GM18508 (cell line): ENCODE data around the gene HBG1.
"Not testable (repeated sequence)": the region's sequence is repeated elsewhere in the genome, so short reads cannot be mapped to it uniquely, and the experiment has no call there.

Experiments used
- ATAC-seq: cut with Tn5 transposase; IDR thresholded peaks from one replicate; pipeline ENCODE4 v1.9.1; 2021; ENCODE audit warnings: moderate number of reproducible peaks; ENCODE audit not compliant: insufficient read depth, unreplicated experiment

Gene HBG1

DNA sequence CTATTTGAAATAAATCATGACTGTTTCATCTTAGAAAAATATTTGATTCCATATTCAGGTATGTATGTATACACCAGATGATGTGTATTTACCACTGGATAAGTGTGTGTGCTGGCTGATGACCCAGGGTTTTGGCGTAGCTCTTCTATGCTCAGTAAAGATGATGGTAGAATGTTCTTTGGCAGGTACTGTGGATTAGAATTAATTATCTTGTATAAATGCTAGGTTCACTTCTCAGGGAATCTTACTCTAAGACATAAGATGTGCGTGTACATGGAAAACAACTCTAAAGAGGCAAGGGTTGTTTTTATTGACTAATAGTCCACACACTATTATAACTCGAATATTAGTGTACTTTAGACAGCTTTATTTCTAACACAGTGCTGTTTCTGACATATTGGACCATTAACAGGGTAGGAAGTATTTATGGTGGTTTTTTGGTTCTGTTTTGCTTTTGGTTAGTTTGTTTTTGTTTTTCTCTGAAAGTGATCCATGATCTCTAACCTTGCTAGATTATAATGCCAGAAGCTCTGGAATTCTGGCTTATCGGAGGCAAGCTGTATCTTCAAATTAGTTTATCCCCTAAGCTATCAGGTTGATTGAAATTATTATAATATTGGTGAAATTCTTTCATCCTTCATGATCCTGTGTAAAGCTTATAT is 1.0 kb upstream of the HBG1 start:
- ATAC-seq = no peak

DNA sequence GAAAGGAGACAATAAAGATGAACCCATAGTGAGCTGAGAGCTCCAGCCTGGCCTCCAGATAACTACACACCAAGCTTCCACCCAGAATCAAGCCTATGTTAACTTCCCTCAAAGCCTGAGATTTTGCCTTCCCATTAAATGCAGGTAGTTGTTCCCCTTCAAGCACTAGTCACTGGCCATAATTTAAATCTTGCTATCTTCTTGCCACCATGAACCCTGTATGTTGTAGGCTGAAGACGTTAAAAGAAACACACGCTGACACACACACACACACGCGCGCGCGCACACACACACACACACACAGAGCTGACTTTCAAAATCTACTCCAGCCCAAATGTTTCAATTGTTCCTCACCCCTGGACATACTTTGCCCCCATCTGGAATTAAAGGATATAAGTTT is 1.2 kb downstream of the HBG1 start:
- not testable (repeated sequence) for ATAC-seq

DNA sequence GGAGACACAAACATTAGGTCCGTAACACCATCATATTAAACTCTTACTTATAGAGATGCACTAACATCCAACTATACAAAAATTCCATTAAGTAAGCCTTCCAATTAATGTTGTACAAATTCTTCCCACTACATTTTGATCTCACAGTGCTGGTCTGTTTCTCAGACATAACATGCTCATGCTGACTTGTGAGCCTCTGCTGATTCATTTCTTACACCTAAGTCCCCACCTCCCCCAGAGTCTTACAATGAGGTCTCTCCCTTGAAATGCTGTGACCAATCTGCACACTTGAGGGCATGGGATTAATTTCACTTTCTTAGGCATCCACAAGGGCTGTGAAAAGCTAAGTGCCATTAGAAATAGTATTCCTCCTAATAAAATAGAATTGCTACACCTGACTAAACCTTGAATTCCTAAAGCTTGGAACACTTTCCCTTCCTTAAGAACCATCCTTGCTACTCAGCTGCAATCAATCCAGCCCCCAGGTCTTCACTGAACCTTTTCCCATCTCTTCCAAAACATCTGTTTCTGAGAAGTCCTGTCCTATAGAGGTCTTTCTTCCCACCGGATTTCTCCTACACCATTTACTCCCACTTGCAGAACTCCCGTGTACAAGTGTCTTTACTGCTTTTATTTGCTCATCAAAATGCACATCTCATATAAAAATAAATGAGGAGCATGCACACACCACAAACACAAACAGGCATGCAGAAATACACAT is 2.0 kb downstream of the HBG1 start:
- no peak for ATAC-seq

DNA sequence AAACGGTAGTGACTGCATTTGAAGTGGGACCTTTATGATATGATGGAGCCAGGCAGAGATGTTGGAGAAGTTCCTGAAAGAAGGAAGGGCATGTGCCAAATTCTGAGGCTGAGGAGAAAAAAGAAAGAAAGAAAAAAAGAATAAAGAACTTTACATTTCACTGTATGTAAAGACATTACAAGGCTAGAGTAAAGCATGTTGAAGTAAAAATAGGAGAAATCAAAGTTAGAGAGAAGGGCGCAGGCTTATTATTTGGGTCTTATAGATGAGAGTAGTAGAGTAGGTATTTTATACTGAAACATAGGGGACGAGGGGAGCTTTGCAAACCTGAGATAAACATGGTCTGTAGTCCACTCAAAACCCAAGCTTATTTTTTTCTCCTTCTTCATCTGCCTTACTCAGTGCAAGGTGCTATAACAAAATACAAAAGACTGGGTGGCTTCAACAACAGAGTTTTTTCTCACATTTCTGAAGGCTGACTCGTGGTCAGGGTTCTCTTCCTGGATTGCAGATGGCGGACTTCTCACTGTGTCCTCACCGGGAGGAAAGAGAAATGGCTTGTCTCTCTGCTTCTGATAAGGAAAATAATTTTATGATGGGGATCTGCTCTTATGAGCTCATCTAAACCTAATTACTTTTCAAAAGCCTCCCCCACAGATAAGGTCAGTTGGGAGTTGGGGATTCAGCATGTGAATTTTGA is 2.7 kb downstream of the HBG1 start:
- no peak for ATAC-seq

DNA sequence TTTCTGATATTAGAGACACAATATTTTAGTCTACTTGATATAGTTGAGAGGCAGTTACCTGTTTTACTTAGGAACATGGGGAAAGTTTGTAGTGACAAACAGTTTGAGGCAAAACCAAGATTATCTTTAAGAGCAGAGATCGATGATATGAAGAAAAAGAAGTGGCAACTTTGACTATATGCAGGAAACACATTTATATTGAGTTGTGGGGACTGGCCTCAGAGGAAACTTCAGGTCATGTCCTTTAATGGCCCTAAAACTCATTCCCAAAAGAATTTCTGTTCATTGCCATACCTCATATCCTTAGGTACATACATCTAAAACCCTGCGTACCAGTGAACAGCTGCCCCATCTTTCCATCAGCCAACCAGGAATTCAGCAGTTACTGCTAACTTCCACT is 4.5 kb downstream of the HBG1 start:
- no peak for ATAC-seq

DNA sequence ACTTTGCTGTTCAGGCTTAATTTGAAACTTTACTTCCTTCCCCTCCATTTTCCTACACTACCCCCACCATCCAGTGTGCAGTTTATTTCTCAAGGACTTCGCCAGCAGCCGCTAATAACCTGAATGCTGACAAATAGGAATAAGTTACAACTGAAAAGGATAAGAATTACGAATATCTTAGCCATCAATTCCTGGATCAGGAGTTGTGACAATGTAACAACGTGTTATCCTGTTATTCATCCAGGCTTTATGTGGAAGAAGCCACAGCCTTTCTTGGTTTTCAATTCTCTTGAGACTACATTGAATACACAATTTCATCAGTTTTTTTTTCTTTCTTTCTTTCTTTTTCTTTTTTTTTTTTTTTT is 5.9 kb downstream of the HBG1 start:
- ATAC-seq = no peak

DNA sequence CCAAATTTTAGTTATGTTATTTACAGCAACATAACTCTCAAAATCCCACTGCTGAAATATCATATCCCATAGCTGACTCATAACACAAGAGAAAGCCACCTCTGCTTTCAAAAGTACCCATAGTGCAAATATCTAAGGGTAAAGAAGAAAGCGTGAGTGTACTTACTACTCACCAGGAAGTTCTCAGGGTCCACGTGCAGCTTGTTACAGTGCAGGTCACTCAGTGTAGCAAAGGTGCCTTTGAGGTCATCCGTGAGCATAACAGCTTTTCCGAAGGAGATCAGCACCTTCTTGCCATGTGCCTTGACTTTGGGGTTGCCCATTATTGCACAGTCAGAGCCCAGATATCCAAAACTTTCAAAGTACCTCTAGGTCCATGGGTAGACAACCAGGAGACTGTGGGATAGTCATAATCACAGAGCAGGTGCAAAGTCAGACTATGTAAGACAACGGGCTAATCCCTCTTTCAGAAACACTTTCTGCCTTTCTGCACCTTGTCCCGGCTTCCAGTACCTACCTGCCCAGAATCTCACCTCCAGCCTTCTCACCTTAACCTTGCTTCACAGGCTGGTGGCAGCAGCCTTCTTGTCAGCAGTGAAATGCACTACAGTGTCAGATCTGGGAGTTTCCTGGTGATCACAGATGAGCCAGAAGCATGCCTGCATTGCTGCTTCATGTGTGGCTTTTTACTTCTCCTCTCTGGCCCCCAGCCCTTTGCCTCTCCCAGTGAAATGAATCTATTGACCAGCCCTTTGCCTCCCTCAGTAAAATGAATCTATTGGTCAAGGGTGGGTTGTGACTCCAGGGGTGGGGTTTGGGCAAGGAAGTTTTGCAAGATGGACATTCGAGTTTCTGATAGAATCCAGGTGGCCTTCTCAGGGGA is 6.5 kb downstream of the HBG1 start:
- ATAC-seq = no peak

DNA sequence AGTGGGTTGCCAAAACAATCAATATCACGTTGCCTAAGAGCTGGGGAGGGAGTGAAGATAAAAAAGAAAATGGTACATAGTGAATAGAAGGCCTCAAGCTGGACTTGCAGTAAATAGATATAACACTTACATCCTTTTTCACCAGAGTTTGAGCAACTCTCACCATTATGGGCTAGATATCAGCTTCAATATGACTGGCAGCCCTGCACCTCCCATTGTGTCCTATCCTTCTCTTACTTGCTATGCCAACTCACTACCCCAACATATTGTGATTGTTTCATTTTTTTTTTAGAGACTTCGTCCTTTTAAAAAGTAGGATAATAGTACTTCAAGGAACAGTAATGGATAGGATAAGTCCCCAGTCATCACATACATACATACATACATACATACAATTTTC is 7.4 kb downstream of the HBG1 start:
- no peak for ATAC-seq

DNA sequence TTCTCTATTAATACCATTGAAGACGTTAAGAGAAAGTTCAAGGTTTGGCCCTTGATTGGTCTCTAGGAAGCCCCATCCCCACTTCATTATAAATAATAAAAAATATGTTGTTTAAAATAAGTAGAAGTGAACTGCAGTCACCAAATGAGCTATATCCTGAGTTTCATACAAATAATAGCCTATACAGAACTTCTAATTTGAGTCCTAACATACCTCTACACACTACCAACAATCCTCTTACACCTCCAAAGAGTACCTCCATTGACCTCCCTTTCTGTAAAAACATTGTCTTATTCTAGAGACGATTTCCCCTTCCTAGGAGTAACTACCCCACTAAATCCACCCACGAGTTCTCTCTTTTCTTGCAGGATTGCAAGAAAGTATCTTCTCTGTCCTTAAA is 8.2 kb downstream of the HBG1 start:
- no peak for ATAC-seq

DNA sequence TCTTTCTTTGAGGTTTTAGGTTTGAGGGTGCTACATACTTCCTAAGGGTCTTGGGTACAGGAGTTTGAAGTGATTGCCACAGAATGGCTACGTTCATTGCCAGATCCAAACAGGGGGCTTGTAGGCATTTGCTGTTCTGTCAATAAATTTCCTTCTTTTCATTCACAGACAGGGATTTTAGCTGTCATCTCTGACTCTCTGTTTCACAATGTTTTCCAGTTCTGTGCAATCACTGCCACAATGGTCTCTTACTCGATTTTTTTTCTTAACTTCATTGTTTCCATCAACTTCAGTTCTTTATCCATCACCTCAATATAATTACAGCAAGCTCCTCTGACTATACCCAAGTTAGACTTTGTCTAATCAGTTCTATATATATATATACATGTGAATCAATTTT is 9.2 kb downstream of the HBG1 start:
- no peak for ATAC-seq

DNA sequence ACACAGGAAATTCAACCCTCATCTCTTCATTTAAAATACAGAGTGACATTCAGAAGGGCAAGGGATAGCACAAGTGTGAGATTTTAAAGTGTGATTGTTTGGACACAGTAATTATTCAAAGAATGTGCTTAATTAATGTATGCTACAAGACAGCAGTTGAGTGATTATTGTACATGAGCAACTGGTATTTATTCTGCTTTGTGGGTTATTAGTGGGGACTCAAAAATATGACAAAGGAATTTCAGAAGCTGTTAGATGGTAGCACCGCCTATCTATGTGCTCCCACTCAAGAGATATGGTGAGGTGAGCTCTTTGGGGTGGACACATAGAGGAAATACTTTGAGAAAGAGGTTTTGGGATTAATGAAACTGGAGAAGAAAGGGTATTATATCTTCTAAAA is 9.6 kb downstream of the HBG1 start:
- no peak for ATAC-seq

DNA sequence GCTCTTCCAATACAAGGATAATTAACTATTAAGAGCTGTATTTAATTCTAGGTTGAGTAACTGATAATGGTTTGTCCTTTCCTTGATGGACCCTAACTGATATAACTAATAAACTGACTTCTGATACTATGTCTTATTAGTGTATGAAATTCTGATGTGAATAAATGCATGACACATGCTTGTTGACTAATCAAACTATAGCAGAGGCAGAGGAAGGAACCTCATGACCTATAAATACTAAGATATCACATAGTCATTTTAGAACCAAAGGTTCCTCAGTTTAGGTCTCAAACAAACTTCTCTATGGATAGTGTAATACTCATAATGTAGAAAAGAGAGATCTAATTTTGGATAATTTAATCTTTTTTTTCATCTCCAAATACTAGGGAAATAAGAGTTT is 10.6 kb downstream of the HBG1 start:
- ATAC-seq = no peak

DNA sequence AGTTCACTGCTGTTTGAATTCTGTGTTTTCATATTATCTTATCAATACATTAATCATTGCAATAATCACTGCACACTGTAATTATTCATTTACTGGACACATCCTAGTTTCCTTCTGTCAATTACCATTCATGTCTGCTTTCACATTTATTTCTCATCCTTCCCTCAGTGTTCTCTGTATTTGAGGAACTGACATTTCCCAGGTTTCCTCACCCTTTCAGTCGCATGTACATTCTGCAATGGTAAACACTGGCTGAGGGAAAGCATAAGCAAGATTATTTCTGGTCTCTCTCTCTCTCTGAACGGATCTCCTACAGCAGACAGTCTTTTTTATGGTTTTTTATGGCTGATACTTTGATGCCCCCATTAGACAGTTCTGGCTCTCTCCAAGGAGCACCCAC is 11.2 kb downstream of the HBG1 start:
- no peak for ATAC-seq

DNA sequence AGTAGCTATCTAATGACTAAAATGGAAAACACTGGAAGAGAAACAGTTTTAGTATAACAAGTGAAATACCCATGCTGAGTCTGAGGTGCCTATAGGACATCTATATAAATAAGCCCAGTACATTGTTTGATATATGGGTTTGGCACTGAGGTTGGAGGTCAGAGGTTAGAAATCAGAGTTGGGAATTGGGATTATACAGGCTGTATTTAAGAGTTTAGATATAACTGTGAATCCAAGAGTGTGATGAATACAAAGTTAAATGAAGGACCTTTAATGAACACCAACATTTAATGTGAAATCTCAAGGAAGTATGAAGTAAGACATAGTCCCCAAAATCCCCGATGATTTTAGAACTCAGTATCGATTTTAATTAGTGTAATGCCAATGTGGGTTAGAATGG is 12.2 kb downstream of the HBG1 start:
- ATAC-seq = no peak

DNA sequence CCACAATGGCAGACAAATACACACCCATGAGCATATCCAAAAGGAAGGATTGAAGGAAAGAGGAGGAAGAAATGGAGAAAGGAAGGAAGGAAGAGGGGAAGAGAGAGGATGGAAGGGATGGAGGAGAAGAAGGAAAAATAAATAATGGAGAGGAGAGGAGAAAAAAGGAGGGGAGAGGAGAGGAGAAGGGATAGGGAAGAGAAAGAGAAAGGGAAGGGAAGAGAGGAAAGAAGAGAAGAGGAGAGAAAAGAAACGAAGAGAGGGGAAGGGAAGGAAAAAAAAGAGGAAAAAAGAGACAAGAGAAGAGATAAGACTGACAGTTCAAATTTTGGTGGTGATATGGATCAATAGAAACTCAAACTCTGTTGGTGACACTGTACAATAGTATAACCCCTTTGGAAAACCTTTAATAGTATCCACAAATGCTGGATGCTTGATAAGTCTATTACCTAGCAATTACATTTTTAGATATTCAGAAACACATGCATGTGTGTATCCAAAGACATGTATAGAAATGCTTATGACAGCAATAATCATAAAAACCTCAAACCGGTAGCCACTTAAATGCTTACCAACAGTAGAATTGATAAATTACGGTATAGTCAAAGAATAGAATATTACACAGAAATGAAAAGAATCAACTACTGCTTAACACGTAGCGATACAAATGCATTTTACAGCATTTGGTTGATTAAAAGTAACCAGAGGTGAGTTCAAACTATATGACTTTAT is 14.1 kb downstream of the HBG1 start:
- ATAC-seq = no peak

DNA sequence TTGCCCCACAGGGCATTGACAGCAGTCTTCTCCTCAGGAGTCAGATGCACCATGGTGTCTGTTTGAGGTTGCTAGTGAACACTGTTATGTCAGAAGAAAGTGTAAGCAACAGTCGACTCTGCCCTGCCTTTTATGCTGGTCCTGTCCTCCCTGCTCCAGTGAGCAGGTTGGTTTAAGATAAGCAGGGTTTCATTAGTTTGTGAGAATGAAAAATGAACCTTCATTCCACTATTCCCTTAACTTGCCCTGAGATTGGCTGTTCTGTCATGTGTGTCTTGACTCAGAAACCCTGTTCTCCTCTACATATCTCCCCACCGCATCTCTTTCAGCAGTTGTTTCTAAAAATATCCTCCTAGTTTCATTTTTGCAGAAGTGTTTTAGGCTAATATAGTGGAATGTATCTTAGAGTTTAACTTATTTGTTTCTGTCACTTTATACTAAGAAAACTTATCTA is 15.2 kb downstream of the HBG1 start, which contains the start of gene HBD:
TSS of gene HBD (minus strand) at position 103 of the 454 bp plus-strand sequence. CDS start at position 53, 50 bp downstream.
- peak; percentile 67 for ATAC-seq

DNA sequence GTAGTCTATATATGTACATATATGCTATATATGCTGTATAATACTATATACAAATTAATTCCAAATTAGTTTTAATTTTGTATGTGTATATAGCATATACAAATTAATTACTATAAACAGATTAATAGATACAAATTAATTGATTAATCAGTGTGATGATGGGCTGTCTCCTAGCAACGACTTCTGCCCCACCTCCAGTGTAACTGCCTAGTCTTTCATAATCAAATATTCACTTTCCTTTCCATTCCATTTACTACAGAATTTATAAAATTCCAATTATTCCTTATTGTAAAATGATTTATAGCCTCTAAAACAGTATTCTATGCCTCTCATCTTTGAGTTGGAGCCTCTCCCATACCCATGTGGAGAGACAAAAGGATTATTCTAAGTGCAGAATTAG is 16.4 kb downstream of the HBG1 start:
- no peak for ATAC-seq

DNA sequence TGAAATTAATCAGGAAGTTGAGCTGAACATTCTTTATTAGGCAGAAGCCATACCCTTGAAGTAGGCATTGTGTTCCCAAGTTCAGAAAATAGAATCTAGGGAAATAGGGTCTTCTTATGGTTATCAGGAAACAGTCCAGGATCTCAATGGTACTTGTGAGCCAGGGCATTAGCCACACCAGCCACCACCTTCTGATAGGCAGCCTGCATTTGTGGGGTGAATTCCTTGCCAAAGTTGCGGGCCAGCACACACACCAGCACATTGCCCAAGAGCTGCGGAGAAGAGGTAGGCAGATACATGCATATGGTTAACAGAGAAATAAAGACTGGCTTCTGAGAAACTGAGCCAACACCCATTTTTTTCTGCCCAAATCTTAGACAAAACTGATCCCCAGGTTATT is 16.8 kb downstream of the HBG1 start:
- no peak for ATAC-seq

DNA sequence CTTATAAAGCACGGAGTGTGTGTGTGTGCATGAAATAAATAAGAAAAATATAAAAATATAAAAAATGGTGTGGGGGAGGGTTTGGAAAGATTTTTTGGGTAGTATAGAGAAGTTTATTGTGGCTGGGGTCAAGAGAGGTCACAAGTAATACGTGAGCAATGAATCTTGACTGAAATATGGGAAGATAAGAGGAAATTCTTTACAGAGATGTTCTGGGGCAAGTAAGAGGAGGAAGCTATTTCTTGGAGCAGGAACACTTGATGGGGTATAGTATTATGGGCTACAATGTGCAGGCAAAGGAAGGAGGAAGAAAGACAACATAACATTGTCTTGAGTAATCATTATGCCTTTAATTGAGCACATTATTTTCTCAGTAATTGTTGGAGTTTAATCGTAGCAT is 17.5 kb downstream of the HBG1 start:
- no peak for ATAC-seq

DNA sequence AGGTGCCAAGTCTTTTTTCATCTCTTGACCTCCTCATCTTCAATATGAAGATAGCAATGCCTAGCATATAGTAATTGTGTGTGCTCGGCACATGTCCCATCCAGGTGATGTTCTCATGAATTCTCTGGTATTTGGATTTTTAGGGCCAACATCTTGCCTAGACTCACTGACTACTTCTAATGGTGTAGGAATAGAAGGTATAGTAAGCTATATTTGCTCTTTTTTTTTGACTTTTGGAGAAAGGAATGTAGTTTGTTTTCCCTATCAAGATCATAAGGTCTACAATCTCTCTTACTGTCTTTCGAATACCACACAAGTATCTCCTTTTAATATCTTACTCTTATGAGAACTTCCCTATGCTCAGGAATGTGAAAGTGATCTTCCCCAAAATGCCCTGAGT is 18.5 kb downstream of the HBG1 start:
- ATAC-seq = no peak
